Sigmoid colon (tissue), 7 donors: Measurements from ENCODE around the gene NR2C2. TPM values are rescaled to one million over a fixed set of nuclear protein-coding genes. Genes with fewer than 3 reads are reported as not detected.

Experiments used
- DNase-seq: peaks from one replicate; pipeline ENCODE4 v3.0.0-alpha.2; 2019
- H3K27ac ChIP-seq, 4 donors: fragments of 200-600 bp; sonication (generic); one replicate each; pipeline ENCODE4 v1.5.1; 2016 to 2019; ENCODE audit warnings: mild to moderate bottlenecking in 1 of 4
- H3K27me3 ChIP-seq, 3 donors: fragments of 200-600 bp; sonication (generic); one replicate each; pipeline ENCODE4 v1.5.1; 2019; ENCODE audit warnings: mild to moderate bottlenecking in 1 of 3
- H3K36me3 ChIP-seq, 4 donors: fragments of 200-600 bp; sonication (generic); one replicate each; pipeline ENCODE4 v1.5.1; 2016 to 2019
- H3K4me1 ChIP-seq, 4 donors: fragments of 200-600 bp; sonication (generic); one replicate each; pipeline ENCODE4 v1.5.1; 2017 to 2019
- H3K4me3 ChIP-seq, 4 donors: fragments of 200-600 bp; sonication (generic); one replicate each; pipeline ENCODE4 v1.5.1; 2017 to 2019; ENCODE audit warnings: mild to moderate bottlenecking in 2 of 4, moderate library complexity in 1 of 4
- H3K9me3 ChIP-seq, 4 donors: fragments of 200-600 bp in 3 of 4; sonication (generic) in 3 of 4; one replicate each; pipeline versions ENCODE4 v1.5.1 to v1.6.1; 2013 to 2019
- CTCF ChIP-seq, 4 experiments: fragments of 450-650 bp in 3 of 4; fragments of 200-600 bp in 1 of 4; IDR thresholded peaks; one replicate each; pipeline ENCODE4 v1.5.1; 2016 to 2019; ENCODE audit warnings: antibody characterized with exemption in 4 of 4, mild to moderate bottlenecking in 3 of 4, moderate library complexity in 2 of 4
- EP300 ChIP-seq, 4 donors: sonication (generic); formaldehyde crosslinking; IDR thresholded peaks; one replicate each; pipeline ENCODE4 v1.6.1; 2017; ENCODE audit warnings: antibody characterized with exemption in 4 of 4
- POLR2A ChIP-seq, 2 donors: fragments of 450-650 bp; IDR thresholded peaks; one replicate each; pipeline ENCODE4 v1.6.1; 2016; ENCODE audit warnings: antibody characterized with exemption in 2 of 2, mild to moderate bottlenecking in 2 of 2, moderate library complexity in 2 of 2
- POLR2AphosphoS5 ChIP-seq, 4 donors: sonication (generic); formaldehyde crosslinking; IDR thresholded peaks; one replicate each; pipeline ENCODE4 v1.6.1; 2017; ENCODE audit warnings: antibody characterized with exemption in 4 of 4
- WGBS, 2 donors: extraction: QIAGEN DNeasy Blood & Tissue Kit; methylation state at CpG; one replicate each; pipeline ENCODE4 v1.1.7; 2013; 5-methylcytosine and 5-hydroxymethylcytosine counted together
- intact Hi-C: fragments of 100-400 bp; cut with DNase I; formaldehyde crosslinking; loops from one replicate; pipeline ENCODE4 v1.15.1; 2023
- polyA plus RNA-seq, 3 donors: library from polyadenylated mRNA; stranded (reverse); fragments of 200-250 nt; gene quantifications; one replicate each; pipeline ENCODE4 v1.2.3, GENCODE V29; 2013
- total RNA-seq, 4 donors: library from RNA; depleted of rRNA; stranded (reverse); fragments of >200 nt; gene quantifications; one replicate each; pipeline ENCODE4 v1.1.0, GENCODE V29; 2016
- donor health status: healthy with polysubstance abuse.
- donor health status: Bipolar disorder and iron deficiency.
- donor health status: healthy.

Gene NR2C2
- total and polyA plus RNA-seq, 7 donors = 3.6 to 68.4 (median 34.2) TPM

- Histone ChIP-seq H3K9me3 (no peaks in the 10 kb centered on the region), H3K4me1 (peaks cover 0 to 7% (median 0%) of the 10 kb centered on the region in 4 donors), H3K36me3 (no peaks in the 10 kb centered on the region), H3K27ac (no peak overlapping the region), H3K27me3 (no peaks in the 10 kb centered on the region), H3K4me3 (no peak overlapping the region)
- 70 to 80% methylated on average over 4 of the region's 4 CpGs for WGBS, 2 donors
- intact Hi-C loops = no loop called here
- TF ChIP-seq CTCF (IDR thresholded peaks at IDR 0.05) (no peak), POLR2A (IDR thresholded peaks at IDR 0.05) (no peak), EP300 (IDR thresholded peaks at IDR 0.05) (no peak), POLR2AphosphoS5 (IDR thresholded peaks at IDR 0.05) (no peak)
- no peak for DNase-seq
Observed at GRCh38 chr3:14980689-14981088, 33.3 kb downstream of the NR2C2 start.

- TF ChIP-seq POLR2AphosphoS5 (IDR thresholded peaks at IDR 0.05) = no peak
- no peak for TF ChIP-seq POLR2A (IDR thresholded peaks at IDR 0.05)
- no peak for TF ChIP-seq CTCF (IDR thresholded peaks at IDR 0.05)
- TF ChIP-seq EP300 (IDR thresholded peaks at IDR 0.05) = no peak
- Histone ChIP-seq H3K27ac (no peak overlapping the region), H3K27me3 (no peaks in the 10 kb centered on the region), H3K4me1 (peaks cover 0 to 11% (median 3%) of the 10 kb centered on the region in 4 donors), H3K4me3 (no peak overlapping the region), H3K36me3 (no peaks in the 10 kb centered on the region), H3K9me3 (no peaks in the 10 kb centered on the region)
- DNase-seq = no peak
- intact Hi-C loops = no loop called here
- WGBS, 2 donors = 98% methylated on average over 3 of the region's 3 CpGs
Observed at GRCh38 chr3:14984581-14985113, 37.3 kb downstream of the NR2C2 start.

GRCh38 chr3:14988988-14989394, 41.6 kb downstream of the NR2C2 start:
- Histone ChIP-seq H3K4me3 (no peak overlapping the region), H3K4me1 (peaks cover 0 to 38% (median 23%) of the 10 kb centered on the region in 4 donors), H3K27me3 (no peaks in the 10 kb centered on the region), H3K9me3 (no peaks in the 10 kb centered on the region), H3K27ac (no peak overlapping the region), H3K36me3 (no peaks in the 10 kb centered on the region)
- intact Hi-C loops = no loop called here
- 76 to 93% methylated on average over 3 of the region's 3 CpGs for WGBS, 2 donors
- no peak for TF ChIP-seq EP300 (IDR thresholded peaks at IDR 0.05)
- TF ChIP-seq POLR2A (IDR thresholded peaks at IDR 0.05) = no peak
- TF ChIP-seq CTCF (IDR thresholded peaks at IDR 0.05) = no peak
- no peak for TF ChIP-seq POLR2AphosphoS5 (IDR thresholded peaks at IDR 0.05)
- DNase-seq = no peak

- H3K4me1 ChIP-seq = peaks cover 0 to 38% (median 23%) of the 10 kb centered on the region in 4 donors
- H3K4me3 ChIP-seq = no peak overlapping the region
- H3K27ac ChIP-seq = peak overlapping the region in 1 of 4 donors; percentile 10
- intact Hi-C loops = no loop called here
- 49 to 63% methylated on average over 3 of the region's 3 CpGs for WGBS, 2 donors
- H3K9me3 ChIP-seq = no peaks in the 10 kb centered on the region
- no peaks in the 10 kb centered on the region for H3K27me3 ChIP-seq
- DNase-seq = no peak
- no peak for TF ChIP-seq CTCF (IDR thresholded peaks at IDR 0.05)
- TF ChIP-seq POLR2A (IDR thresholded peaks at IDR 0.05) = no peak
- TF ChIP-seq POLR2AphosphoS5 (IDR thresholded peaks at IDR 0.05) = no peak
- no peak for TF ChIP-seq EP300 (IDR thresholded peaks at IDR 0.05)
- no peaks in the 10 kb centered on the region for H3K36me3 ChIP-seq
Observed at GRCh38 chr3:14989943-14990779, 42.8 kb downstream of the NR2C2 start.
